H7 (cell line): ENCODE results near the gene CCDC195. TPM values are rescaled to one million over a fixed set of nuclear protein-coding genes. Genes with fewer than 3 reads are reported as not detected.
"Not testable (repeated sequence)": the region's sequence is repeated elsewhere in the genome, so short reads cannot be mapped to it uniquely, and the experiment has no call there.

ENCODE experiments used
- DNase-seq: peaks from one replicate; pipeline ENCODE4 v3.0.0; 2012
- H3K27me3 ChIP-seq: 2 replicates; pipeline ENCODE4 v1.6.0; 2011; ENCODE audit warnings: mild to moderate bottlenecking, low read length; ENCODE audit not compliant: control insufficient read depth, insufficient read depth
- H3K36me3 ChIP-seq: replicated peaks from 2 replicates; pipeline ENCODE4 v1.5.1; 2011; ENCODE audit warnings: low read length; ENCODE audit not compliant: control insufficient read depth, insufficient read depth
- H3K4me3 ChIP-seq: 2 replicates; pipeline ENCODE4 v1.5.1; 2011; ENCODE audit warnings: low read depth, mild to moderate bottlenecking, control low read depth, low read length, moderate library complexity; ENCODE audit not compliant: insufficient read depth
- total RNA-seq: library from RNA; depleted of rRNA; stranded (reverse); fragments of >200 nt; shearing (Covaris generic); gene quantifications from 2 replicates; pipeline ENCODE4 v1.2.3, GENCODE V29; 2014; rRNA removed

CCDC195 gene
- total RNA-seq, 1 experiment from 2014 or later = not detected

DNA sequence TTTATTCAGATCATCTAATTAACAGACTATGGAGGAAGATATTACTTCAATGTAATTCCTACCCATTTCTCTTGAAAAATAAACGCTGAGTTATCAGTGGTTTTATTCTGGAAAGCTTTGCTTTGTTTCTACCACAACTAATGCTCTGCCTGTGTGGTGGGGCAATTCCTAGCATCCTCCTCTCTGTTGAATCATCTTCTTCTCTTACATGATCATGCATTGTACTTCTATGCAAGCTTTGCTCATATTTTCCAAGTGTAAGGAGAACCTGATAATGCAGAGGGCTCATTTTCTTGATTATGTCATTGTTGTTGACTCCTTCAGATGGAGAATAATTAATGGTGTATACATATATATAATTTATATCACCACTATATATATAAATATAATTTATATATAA is 46.7 kb downstream of the CCDC195 start:
- Histone ChIP-seq H3K27me3 (no peaks in the 10 kb centered on the region), H3K36me3 (no peaks in the 10 kb centered on the region), H3K4me3 (no peak overlapping the region)
- DNase-seq = no peak

GRCh38 chr2:224668123-224668909 is 47.8 kb downstream of the CCDC195 start:
- no peak for DNase-seq
- H3K4me3 ChIP-seq = no peak overlapping the region
- H3K36me3 ChIP-seq = no peaks in the 10 kb centered on the region
- H3K27me3 ChIP-seq = no peaks in the 10 kb centered on the region

DNA sequence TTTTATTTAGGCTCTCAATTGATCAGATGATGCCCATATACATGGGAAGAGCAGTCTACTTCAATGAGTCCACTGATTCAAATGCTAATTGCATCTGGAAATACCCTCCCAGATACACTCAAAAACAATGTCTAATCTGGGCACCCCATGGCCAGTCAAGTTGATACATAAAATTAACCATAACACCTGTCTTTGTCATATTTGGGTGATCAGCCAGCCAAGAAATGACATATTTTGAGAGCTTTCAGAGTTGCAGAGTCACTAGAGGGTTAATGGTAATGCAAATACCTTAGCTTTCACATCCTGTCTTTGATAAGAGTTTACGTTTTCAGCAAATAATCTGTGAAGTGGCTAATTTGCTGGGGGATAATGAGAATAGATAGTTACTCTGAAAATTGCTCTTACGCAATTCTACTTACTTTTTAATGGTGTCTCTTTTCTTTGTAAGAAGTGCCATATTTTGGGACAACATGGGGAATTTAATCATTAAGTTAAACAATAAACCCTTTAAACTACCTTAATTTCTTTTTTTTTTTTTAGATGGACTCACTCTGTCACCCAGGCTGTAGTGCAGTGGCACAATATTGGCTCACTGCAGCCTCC is 49.1 kb downstream of the CCDC195 start:
- Histone ChIP-seq H3K4me3 (no peak overlapping the region), H3K27me3 (no peaks in the 10 kb centered on the region), H3K36me3 (no peaks in the 10 kb centered on the region)
- DNase-seq = no peak

DNA sequence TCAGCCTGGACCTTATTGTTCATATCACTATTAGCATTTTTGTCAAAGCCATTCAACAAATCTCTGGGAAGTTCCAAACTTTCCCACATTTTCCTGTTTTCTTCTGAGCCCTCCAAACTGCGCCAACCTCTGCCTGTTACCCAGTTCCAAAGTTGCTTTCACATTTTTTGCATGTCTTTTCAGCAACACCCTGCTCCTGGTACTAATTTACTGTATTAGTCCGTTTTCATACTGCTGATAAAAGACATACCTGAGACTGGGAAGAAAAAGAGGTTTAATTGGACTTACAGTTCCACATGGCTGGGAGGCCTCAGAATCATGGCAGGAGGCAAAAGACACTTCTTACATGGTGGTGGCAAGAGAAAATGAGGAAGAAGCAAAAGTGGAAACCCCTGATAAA is 52.8 kb downstream of the CCDC195 start:
- not testable (repeated sequence) for H3K27me3 ChIP-seq, DNase-seq, H3K4me3 ChIP-seq, H3K36me3 ChIP-seq

GRCh38 chr2:224661708-224662107 is 54.5 kb downstream of the CCDC195 start:
- not testable (repeated sequence) for H3K27me3 ChIP-seq, DNase-seq, H3K36me3 ChIP-seq, H3K4me3 ChIP-seq

GRCh38 chr2:224659714-224660113 is 56.5 kb downstream of the CCDC195 start:
- DNase-seq = no peak
- Histone ChIP-seq H3K4me3 (no peak overlapping the region), H3K27me3 (no peaks in the 10 kb centered on the region), H3K36me3 (no peaks in the 10 kb centered on the region)

GRCh38 chr2:224658780-224659405 is 57.3 kb downstream of the CCDC195 start:
- H3K27me3 ChIP-seq = no peaks in the 10 kb centered on the region
- no peak for DNase-seq
- no peak overlapping the region for H3K4me3 ChIP-seq
- no peaks in the 10 kb centered on the region for H3K36me3 ChIP-seq

DNA sequence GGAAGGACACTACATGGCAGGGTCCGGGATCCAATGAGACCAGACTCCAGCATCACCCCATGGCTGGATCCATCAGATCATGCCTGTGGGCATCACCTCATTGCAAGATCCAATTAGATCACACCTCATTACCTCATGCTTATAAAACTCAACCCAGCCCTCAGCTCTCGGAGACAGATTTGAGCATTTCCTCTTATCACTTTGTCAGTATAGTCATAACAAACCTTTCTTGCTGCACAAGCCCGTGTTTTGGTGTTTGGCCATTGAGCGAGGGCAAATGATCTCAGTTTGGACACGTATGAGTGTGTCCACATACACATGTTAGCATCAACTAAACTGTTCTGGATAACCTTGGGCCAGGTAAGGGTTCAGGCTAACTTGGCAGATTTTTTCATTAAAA is 58.8 kb downstream of the CCDC195 start:
- Histone ChIP-seq H3K36me3 (no peaks in the 10 kb centered on the region), H3K27me3 (no peaks in the 10 kb centered on the region), H3K4me3 (no peak overlapping the region)
- DNase-seq = no peak

DNA sequence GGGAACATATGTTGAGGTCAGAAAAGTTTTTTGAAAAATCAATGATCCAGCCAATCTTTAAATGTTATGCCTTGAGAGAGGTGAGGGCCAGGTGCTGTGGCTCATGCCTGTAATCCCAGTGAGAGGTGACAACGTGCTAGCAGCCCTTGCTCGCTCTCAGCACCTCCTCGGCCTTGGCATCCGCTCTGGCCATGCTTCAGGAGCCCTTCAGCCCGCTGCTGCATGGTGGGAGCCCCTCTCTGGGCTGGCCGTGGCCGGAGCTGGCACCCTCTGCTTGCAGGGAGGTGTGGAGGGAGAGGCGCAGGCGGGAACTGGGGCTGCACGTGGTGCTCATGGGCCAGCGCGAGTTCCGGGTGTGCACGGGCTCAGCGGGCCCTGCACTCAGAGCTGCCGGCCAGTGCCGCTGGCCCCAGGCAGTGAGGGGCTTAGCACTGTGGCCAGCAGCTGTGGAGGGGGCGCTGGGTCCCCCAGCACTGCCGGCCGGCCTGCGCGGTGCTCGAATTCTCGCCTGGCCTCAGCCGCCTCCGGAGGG is 61.1 kb downstream of the CCDC195 start:
- no peaks in the 10 kb centered on the region for H3K36me3 ChIP-seq
- no peaks in the 10 kb centered on the region for H3K27me3 ChIP-seq
- DNase-seq = no peak
- no peak overlapping the region for H3K4me3 ChIP-seq

Other genes with a start within 250 kb of the CCDC195 start
- gene CUL3, start 131.0 kb downstream of the CCDC195 start, total RNA-seq = 46.7 and 60.7 TPM in 2 replicates